GM18873 (cell line): ENCODE data around the gene PRLR.
A peak's percentile ranks its signal among the peaks of the same experiment; 100 is the strongest.
"Not testable (repeated sequence)": the region's sequence is repeated elsewhere in the genome, so short reads cannot be mapped to it uniquely, and the experiment has no call there.

Experiments
- ATAC-seq: cut with Tn5 transposase; IDR thresholded peaks from one replicate; pipeline ENCODE4 v1.9.1; 2021; ENCODE audit warnings: mild to moderate bottlenecking, moderate library complexity, moderate number of reproducible peaks; ENCODE audit not compliant: unreplicated experiment, low FRiP score

The PRLR gene

DNA sequence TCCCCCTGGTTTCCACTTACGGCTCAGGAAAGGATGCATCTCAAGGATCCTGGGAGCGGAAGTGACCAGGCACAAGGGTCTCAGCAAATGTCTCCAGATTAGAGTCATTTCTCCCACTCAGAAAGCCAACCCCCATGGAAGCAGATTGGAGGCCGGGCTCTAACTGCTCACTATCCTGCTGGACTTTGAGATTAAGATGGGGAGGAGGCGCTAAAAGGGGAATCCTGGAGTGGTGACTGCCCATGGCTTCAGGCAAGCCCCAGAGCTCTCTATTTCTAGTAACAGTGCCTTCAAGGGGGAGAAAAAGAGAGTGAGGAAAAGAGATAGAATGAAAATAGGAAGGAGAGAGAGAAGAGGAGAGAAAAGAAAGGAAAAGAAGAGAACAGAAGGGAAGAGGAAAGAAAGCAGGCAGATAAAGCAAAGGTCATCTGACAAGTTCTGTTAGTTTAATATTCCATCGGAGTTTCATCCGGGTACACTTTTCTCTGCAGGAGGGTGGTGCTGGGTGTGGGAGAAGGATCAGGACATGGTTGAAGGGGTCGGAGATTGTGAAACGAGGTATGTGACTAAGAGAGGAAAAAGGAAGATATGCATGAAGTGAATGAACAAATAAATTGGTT, 182.4 kb downstream of the PRLR start, which contains the start of gene AGXT2:
Gene AGXT2, minus strand, starts transcription at position 165 of the 620 bp plus-strand sequence. Its CDS starts 57 bp downstream, at position 108.
- no peak for ATAC-seq

DNA sequence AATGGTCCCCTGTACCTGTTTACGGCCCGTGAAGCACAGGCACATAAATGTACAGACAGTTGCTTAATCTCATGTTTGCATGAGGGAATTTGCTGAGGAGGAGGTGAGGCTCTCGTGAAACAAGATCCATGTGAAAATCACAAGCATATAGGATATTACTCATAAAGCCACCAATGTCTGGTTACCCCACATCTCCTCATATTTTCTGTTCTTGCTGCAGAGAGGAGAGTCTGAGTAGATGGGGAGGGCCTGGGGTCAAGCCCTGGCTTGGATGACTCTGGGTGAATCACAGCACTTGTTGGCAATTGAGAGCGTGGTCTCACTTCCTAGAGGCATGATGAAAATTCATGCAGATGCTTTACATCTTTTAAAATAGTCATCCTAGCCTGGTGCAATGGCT, 183.5 kb downstream of the PRLR start:
- no peak for ATAC-seq

DNA sequence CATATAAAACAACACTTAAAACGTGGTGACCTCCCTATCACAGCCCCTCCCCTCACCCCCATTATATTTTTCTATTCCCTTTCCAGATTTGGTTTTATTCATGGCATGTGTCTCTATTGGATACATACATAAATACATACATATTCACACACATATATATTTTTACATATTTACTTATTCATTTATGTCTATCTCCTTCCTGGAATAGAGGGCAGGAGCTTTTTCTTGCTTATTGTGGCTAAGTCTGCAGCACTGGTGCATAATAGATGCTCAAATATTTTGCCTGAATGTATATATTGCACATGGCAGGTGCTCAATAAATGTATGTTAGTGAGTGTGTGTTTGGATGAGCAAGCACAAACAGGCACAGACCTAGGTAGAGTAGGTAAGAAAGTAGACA, 185.0 kb downstream of the PRLR start:
- no peak for ATAC-seq

DNA sequence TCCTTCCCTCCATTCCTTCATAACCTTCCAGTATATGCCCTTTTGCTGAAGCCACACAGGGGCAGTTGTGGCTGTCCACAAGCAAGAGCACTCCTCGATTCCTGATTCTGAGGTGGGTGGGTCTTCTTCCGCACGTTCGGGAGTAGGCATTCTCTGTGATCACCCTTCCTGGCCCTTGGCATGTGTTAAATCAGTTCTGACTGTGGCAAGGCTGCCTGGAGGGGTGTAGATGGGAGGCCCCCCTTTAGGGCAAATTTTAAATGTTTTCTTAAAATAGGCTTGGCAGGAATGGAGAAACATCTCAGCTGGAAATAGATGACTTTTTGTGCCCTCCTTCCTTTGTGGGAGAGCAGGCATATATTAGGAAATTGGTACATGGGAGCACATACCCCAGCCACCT, 185.6 kb downstream of the PRLR start:
- ATAC-seq: no peak

DNA sequence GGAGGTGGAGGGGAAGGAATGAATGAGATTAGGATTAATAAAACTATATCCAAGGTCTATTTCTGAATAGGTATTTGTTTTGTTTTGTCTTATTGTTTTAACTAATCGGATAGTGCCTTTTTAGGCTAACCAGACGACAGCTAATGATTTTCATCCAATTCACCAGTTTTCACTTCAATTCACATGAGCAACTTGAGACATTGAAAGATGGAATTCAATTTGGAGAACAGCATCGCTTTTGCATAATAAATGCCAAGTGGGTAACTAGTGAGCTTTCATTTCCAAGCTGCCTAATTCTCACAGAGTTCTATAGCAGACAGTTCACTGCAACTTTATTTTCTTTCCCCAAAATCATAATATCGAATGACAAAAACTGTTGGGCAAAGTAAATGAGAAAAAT, 187.5 kb downstream of the PRLR start:
- no peak for ATAC-seq

DNA sequence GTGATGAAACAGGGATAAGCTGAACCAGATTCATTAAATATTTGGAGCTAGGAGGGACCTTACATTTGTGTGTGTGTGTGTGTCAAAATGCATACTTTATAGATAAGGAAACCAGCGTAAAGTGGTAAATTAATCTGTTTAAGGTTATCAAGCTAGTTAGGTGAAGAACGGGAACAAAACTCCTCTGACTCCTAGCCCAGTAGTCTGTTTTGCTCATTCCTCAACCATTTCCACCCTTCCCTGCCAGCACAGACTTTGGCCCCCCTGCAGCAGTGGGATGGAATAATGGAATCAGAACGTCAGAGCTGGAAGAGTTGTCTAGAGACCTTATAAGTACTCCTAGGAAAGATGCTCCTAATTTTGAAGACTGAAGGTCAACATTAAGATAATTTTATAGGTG, 189.0 kb downstream of the PRLR start:
- ATAC-seq: no peak

DNA sequence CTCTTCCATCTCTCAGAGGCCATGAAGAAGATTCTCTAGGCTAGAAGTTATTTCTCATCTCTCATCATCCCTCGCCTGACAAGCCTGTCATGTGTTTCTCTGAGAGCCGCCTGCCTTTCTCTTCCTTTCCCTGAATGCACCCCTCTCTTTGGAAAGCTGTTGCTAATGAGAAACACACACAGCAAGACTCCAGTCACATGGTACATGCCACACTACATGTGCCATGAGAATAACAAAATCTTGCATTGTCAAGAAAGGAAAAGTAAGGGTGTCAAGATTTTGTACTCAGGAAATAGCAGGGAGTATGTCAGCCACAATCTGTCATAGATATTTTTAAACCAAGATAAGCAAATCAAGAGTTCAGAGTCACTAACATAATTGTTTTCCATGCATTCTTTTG, 191.4 kb downstream of the PRLR start:
- ATAC-seq: no peak

DNA sequence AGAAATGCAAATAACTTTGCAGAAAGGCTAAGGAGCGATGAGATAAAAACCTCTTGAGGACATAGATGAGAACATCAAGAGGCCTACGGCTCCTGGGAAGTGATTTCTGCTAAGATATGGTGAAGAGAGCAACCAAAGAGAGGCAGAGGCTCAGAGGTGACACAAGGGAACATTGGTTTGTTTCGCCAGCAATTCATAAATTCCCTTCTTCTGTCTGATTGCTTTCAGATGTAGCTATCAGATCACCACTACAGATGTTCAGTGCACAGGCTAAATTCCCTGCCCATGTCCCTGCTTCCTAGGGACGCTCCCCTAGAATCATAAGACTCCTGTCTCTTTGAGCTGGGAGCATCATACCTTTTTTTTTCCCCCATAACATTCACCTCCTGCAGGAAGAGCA, 193.8 kb downstream of the PRLR start:
- no peak for ATAC-seq

DNA sequence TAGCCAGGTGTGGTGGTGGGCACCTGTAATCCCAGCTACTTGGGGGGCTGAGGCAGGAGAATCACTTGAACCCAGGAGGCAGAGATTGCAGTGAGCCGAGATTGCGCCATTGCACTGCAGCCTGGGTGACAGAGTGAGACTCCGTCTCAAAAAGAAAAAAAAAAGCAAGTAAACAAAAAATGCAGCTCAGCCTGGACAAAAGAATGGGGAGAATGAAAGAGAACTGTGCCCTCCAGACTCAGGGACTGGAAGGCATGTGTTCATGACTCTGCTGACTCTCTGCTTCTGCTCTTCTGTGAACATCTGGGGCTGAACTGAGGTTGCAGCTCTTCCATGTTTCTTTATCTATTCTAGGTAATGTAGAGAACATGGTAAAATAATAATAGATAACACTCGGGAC, 194.4 kb downstream of the PRLR start:
- not testable (repeated sequence) for ATAC-seq

DNA sequence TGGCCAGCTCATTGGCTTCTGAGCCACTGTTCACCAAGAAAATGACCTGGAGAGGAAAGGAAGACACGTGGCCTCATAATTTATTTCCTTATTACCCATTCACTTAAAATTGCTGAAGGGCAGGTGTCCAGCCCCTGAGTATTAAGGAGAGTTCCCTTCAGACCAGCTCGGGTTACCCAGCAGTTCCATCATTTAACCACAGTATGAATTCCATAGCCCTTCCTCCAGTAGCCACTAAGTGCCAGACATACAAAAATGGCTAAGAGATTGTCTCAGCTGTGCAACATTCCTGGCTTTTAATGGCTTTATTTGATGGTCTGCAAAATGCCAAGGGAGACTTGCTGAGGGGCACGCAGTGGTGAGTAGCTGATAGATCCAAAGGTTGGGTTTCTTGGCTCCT, 195.0 kb downstream of the PRLR start:
- ATAC-seq: no peak

DNA sequence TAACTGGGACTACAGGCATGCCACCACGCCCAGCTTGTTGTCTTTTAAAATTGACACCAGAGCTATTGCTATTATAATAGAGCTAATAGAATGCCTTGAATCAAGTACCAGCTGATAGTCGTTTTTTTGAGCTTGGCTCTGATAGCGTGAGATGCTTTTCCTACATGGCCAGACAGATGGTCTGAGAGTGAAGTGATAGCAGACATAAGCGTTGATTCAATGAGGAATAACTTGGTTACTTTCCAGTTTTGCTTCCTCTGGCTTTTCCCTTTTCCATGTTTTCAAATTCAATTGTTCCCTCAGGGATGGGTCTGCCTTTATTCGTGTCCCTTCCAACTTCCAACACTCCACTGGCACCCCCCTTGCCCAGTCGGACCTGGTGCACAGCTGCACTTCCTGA, 197.9 kb downstream of the PRLR start:
- no peak for ATAC-seq

DNA sequence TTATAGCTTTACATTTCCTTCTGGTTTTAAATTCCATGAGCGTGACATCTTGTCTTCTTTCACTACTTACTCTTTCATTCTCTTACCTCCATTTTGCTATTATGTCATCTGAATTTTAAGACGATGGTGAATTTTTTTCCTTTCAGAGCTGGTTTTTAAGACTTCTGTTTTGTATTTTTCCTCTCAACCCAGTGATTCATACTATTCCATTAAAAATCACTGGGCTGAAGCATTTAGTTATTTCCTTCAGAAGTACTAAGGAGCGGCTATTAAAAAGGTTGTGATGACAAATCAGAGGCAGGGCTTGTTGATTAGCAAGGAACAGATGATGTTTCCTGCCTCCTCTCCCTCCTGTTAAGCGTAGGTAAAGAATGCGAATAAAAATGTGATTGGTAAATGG, 199.0 kb downstream of the PRLR start:
- ATAC-seq: no peak

DNA sequence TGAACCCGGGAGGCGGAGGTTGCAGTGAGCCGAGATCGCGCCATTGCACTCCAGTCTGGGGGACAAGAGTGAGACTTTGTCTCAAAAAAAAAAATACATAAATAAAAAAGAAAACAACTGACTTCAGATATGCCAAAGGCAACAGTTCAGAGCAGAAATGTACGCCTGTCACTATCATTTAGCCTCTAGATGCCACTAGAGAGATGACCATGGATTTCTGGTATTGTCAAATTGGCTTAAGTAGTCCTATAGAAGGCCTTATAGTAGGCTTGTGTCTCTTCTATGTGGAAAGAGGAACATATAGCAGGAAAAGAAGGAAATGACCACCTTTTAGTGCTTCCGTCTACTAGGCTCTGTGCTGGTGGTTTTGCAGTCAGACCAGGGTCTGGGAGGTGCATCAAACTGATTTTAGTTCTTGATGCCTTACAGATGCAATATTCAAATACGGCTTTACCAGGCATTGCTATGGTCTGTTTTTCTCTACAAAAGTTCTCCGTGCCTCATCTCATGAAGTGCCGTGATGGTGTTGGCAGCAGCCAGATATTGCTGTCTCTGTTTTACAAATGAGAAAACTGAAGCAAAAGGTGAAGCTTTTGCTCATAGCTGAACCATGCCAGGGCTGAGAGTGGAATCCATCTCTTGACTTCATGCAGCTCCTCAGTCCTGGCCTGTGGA, 199.7 kb downstream of the PRLR start:
- no peak for ATAC-seq

DNA sequence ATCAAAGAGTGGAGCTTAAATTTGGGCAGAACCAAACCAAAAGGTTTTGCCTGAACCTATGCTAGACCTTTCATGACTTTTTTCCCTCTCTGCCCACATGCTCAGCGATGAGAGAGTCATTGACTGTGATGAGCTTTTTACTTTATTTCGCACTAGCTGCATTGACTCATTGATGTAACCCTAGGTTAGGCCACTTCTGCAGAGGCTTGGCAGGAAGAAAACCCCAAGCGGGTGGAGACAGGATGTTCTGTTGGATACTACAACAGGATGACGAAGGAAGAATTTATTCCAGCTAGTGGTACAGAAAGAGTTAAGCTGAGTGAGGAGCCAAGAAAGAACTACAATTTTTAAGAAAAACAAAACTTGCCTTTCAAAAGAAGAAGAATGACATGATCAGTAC, 201.0 kb downstream of the PRLR start:
- ATAC-seq: no peak

DNA sequence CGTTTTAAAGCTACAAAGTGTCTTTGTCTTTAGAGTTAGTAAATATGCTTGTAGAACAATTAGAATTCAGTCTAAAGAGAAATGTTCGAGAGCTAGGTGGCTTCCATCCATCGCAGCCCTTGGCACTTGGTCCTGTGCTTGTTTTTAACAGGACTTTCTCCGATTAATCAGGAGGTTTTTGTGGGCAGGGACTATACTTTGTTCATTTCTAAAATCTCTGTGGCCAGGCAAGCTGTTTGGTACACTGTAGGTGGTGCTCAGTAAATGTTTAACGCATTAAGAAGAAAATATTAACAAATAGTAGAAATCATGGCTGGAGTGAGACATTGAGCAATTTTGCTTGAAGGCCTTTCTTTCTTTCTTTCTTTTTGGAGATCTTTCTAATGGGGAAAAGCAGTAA, 203.3 kb downstream of the PRLR start:
- ATAC-seq: no peak

DNA sequence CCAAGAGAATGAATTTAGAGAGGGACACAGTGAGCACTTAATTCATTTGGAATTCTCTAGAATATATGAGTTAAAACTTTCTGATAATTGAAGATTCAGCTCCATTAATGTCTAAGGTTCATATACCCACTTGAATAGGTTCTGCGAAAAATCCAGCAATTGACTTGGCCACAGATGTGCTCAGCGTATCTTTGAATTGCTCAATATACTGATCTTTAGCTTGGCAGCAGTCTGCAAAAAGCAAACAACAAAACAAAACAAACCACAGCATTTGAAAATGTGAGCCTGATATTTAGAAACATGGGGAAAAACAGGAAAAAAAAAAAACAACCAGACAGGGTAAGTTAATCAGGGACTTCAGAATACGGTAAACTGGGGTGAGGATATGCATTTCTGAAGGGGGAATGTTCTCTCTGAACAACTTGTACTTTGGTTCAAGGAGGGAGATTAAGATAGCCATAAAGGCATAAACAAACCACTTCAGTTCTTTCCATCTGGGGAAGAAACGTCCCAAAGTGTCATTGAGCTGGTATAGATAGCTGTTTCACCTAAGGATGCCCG, 203.9 kb downstream of the PRLR start:
- ATAC-seq: no peak

DNA sequence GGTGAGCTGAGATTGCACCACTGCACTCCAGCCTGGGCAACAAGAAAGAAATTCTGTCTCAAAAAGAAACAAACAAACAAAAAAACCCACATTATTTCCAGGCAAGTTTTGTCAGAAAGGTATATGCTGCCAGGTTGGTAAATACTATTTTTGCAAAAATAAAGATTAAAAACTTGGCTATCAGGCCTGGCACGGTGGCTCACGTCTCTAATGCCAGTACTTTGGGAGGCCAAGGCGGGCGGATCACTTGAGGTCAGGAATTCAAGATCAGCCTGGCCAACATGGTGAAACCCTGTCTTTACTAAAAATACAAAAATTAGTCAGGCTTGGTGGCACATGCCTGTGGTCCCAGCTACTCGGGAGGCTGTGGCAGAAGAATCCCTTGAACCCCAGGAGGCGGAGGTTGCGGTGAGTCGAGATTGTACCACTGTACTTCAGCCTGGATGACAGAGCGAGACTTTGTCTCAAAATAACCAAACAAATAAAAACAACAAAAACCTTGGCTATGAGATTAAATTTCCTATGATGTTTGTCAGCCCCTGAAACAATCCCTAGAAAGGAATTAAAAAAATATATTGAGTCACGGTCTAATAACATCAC, 205.3 kb downstream of the PRLR start:
- no peak for ATAC-seq

DNA sequence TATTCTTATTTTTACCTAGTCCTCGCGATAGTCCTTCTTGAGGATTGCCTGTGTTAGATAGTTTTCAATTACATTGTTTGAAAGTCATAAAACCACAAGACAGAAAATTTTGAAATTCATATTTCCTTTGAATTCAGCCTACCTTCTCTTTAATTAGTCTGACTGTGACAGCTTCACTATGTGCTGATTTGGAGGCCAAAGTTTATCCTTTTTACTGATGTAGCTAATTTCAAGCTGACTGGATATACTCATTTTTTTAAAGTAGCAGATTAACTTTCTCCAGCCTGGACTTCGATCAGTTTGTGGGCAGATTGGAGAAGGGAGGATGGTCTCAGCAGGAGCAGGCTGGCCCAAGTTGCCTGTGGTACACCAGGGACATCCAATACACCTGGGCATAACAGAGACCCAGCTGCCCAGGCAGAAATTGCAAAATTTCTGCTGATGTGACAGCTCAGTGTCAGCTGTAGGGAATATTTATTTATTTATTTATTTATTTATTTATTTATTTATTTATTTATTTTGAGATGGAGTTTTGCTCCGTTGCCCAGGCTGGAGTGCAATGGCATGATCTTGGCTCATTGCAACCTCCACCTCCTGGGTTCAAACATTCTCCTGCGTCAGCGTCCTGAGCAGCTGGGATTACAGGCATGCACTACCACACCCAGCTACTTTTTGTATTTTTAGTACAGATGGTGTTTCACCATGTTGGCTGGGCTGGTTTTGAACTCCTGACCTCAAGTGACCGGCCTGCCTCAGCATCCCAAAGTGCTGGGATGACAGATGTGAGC, 206.7 kb downstream of the PRLR start:
- ATAC-seq: no peak

DNA sequence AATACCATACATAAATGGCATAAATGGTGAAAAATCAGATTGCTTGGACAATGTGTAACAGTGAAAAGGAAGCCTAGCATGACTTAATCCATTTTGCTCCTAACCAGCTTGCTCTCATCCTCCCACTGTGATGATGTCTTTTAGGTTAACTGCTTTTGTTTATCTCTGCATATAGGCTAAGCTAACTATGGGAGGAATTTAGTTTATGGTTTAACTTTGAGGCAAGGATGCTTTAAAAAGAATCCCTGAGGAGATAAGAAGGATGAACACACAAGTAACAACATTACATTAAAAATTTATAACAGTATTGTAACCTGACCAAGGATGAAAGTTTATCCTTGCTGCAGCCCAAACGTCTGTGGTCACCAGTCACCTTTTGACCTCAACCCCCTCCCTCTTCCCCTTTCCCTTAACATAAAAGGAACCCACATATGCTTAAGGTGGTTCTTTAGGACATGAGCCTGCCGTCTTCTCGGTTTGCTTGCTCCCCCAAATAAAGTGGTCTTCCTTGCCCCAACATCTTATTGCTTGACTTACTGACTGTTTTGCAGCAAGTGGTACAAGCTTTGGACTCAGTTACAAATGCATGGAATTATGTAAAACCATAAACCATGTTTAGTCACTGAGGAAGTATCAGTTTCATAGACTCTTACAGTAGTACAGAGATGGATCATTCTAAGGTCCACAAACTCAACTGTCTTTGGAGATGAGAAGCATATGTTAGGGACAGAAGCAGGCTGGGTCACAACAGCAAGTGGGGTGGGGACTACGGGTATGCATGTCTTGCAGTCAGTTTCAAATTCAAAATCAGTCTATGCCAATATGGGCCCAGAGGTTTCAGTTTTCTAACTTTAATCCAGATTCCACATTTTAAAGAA, 213.9 kb downstream of the PRLR start:
- peak; percentile 90 for ATAC-seq

DNA sequence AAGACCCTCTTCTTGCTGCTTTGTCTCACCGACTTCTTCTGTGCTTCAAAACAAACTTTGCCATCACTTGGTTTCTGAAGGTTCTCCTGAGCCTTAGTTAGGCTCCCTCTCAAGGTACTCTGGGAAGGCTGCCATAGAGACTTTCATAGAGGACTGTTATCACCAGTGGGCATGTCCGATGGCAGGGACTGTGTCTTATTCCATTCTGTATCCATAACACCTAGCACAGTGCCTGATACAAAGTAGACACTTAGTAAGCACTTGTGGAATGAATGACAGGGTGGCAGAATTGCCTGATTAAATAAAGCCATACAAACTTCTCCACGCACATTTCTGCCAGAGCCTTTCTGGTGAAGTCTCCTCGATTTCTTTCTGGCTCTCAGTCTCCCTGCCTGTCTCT, 215.2 kb downstream of the PRLR start:
- no peak for ATAC-seq
